HepG2 (cell line): ENCODE data around the gene PIEZO1. TPM values are rescaled to one million over a fixed set of nuclear protein-coding genes. Genes with fewer than 3 reads are reported as not detected.
A peak's percentile ranks its signal among the peaks of the same experiment; 100 is the strongest.

ENCODE experiments used
- ARHGAP35 ChIP-seq: sonication (generic); formaldehyde crosslinking; IDR thresholded peaks from 2 replicates; pipeline ENCODE4 v1.9.0; 2022; ENCODE audit warnings: mild to moderate bottlenecking, inconsistent platforms, moderate library complexity, missing genetic modification reagents, borderline replicate concordance
- ATM ChIP-seq: fragments of 450-650 bp; IDR thresholded peaks from 2 replicates; pipeline ENCODE4 v1.7.1; 2017; ENCODE audit warnings: mild to moderate bottlenecking, borderline replicate concordance
- CENPT ChIP-seq: sonication (generic); formaldehyde crosslinking; IDR thresholded peaks from 2 replicates; pipeline ENCODE4 v1.8.0; 2022; ENCODE audit warnings: low read depth, mild to moderate bottlenecking, moderate library complexity, missing genetic modification reagents
- HNRNPLL ChIP-seq: fragments of 200-400 bp; formaldehyde crosslinking; IDR thresholded peaks from 2 replicates; pipeline ENCODE4 v1.6.1; 2017; ENCODE audit warnings: mild to moderate bottlenecking, low read depth, low read length; ENCODE audit not compliant: poor library complexity, severe bottlenecking
- HOXA9 ChIP-seq: sonication (generic); formaldehyde crosslinking; IDR thresholded peaks from 2 replicates; pipeline ENCODE4 v1.8.1; 2022; ENCODE audit warnings: missing genetic modification reagents, mild to moderate bottlenecking, moderate library complexity, borderline replicate concordance
- KMT2A ChIP-seq: sonication (generic); formaldehyde crosslinking; IDR thresholded peaks from 2 replicates; pipeline ENCODE4 v1.4.0; 2020; ENCODE audit warnings: missing genetic modification reagents
- PRMT3 ChIP-seq: sonication (generic); formaldehyde crosslinking; IDR thresholded peaks from 2 replicates; pipeline ENCODE4 v1.8.1; 2022; ENCODE audit warnings: low read depth, mild to moderate bottlenecking, moderate library complexity, missing genetic modification reagents, borderline replicate concordance
- RNF2 ChIP-seq: fragments of 450-650 bp; conservative IDR thresholded peaks from 2 replicates; pipeline ENCODE4 v1.6.1; 2016; ENCODE audit warnings: low read depth
- ZBTB7A ChIP-seq: sonication (generic); formaldehyde crosslinking; IDR thresholded peaks from 2 replicates; pipeline ENCODE4 v1.8.0; 2022; ENCODE audit warnings: mild to moderate bottlenecking, missing genetic modification reagents
- ZNF160 ChIP-seq: sonication (generic); formaldehyde crosslinking; IDR thresholded peaks from 2 replicates; pipeline ENCODE4 v1.8.0; 2022; ENCODE audit warnings: mild to moderate bottlenecking, inconsistent platforms, missing genetic modification reagents
- ZNF205 ChIP-seq: IDR thresholded peaks from 2 replicates; pipeline ENCODE4 v1.6.1; 2018; ENCODE audit warnings: missing biosample characterization, missing genetic modification reagents
- ZNF337 ChIP-seq: sonication (generic); formaldehyde crosslinking; IDR thresholded peaks from 2 replicates; pipeline ENCODE4 v1.5.1; 2020; ENCODE audit warnings: missing genetic modification reagents, low read depth, mild to moderate bottlenecking, borderline replicate concordance
- ZNF619 ChIP-seq: sonication (generic); formaldehyde crosslinking; IDR thresholded peaks from 2 replicates; pipeline ENCODE4 v1.4.0; 2020; ENCODE audit warnings: mild to moderate bottlenecking, missing genetic modification reagents
- ZNF850 ChIP-seq: sonication (generic); formaldehyde crosslinking; conservative IDR thresholded peaks from 2 replicates; pipeline ENCODE4 v1.9.0; 2021; ENCODE audit warnings: mild to moderate bottlenecking, missing genetic modification reagents
- polyA plus RNA-seq, 8 experiments: library from polyadenylated mRNA; depleted of rRNA in 3 of 8; stranded (reverse) in 7 of 8; unstranded in 1 of 8; fragments of >200 nt; fragmentation: Illumina TruSeq in 4 of 8; extraction: Trizol in 4 of 8; gene quantifications; 2 replicates each; pipeline versions ENCODE4 v1.2.1 to v1.2.3, GENCODE V29; 2011 to 2016; ENCODE audit warnings: low read depth in 4 of 8, missing spikeins in 1 of 8, mixed read lengths in 1 of 8; ENCODE audit not compliant: insufficient read depth in 1 of 8
- total RNA-seq, 5 experiments: library from RNA; depleted of rRNA; stranded (reverse); fragments of >200 nt; fragmentation: Illumina TruSeq; extraction: Trizol; gene quantifications; 2 replicates each; pipeline ENCODE4 v1.2.3, GENCODE V29; 2016; ENCODE audit warnings: low read depth in 1 of 5
- TF ChIP-seq, protein P1 (sequence below), 2 experiments: sonication (generic) in 1 of 2; formaldehyde crosslinking in 1 of 2; IDR thresholded peaks; 2 replicates each; pipeline versions ENCODE4 v1.4.0 to v1.6.1; 2016 to 2020; ENCODE audit warnings: borderline replicate concordance in 1 of 2, low read depth in 1 of 2, mild to moderate bottlenecking in 1 of 2, missing genetic modification reagents in 1 of 2
- TF ChIP-seq, protein P2 (sequence below): sonication (generic); formaldehyde crosslinking; IDR thresholded peaks from 2 replicates; pipeline ENCODE4 v1.5.0; 2020; ENCODE audit warnings: missing genetic modification reagents
- TF ChIP-seq, protein P3 (sequence below): sonication (generic); formaldehyde crosslinking; IDR thresholded peaks from 2 replicates; pipeline ENCODE4 v1.4.0; 2020; ENCODE audit warnings: mild to moderate bottlenecking, missing genetic modification reagents

The PIEZO1 gene
- total and polyA plus RNA-seq, 2 of the 13 experiments (the other 11 are each of a cell fraction or from before 2014, with no cell fraction given), result 67.9 to 85.0 TPM

DNA sequence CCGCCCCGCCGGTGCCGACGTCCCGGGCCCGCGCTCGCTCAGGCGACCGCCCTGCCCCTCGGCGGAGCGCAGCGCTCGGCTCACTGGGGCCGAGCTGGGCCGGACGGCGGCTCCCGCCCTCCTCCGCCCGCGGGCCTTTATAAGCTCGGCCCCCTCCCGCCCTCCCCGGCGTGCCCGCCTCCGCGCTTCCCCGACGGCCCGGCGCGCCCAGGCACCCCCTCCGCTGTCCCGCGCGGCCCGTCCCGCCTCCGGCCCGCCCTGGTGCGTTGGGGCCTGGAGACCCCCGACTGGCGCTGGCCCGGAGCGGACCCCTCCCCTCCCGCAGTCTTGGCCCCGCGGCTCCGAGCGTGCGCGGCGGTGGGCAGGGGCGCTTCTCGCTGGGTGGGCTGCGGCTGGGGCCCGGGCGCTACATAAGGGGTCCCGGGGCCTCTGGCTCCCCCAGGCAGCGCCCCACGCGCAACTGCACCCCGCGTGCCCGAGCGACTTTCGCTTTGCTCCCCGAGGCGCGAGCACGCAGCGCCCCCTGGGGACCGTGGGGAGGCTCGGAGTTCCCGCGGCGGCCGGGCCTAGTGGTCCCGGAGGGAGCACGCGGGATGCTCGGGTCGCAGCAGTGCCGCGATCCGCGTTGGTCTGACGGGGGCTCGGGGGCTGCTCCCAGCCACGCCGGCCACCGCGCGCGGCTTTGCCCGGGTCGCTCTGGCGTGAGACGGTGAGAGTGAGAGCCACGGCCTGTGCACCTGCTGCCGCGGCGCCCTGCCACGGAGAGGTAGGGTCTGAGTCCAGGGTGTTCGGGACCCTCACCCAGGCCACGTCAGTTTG is at the start of gene PIEZO1 (continued):
- TF ChIP-seq, protein P1, sequence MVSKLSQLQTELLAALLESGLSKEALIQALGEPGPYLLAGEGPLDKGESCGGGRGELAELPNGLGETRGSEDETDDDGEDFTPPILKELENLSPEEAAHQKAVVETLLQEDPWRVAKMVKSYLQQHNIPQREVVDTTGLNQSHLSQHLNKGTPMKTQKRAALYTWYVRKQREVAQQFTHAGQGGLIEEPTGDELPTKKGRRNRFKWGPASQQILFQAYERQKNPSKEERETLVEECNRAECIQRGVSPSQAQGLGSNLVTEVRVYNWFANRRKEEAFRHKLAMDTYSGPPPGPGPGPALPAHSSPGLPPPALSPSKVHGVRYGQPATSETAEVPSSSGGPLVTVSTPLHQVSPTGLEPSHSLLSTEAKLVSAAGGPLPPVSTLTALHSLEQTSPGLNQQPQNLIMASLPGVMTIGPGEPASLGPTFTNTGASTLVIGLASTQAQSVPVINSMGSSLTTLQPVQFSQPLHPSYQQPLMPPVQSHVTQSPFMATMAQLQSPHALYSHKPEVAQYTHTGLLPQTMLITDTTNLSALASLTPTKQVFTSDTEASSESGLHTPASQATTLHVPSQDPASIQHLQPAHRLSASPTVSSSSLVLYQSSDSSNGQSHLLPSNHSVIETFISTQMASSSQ (IDR thresholded peaks at IDR 0.05; ENCODE audit: low read depth), result no peak
- TF ChIP-seq, protein P1 (CRISPR knock-in tag; IDR thresholded peaks at IDR 0.05; ENCODE audit: borderline replicate concordance), result 0 out of 2 replicates have a peak, but pooled peaks have one; percentile 11
- 0 out of 2 replicates have a peak, but pooled peaks have one; percentile 86 for TF ChIP-seq ZNF850 (CRISPR knock-in tag)
- peak; percentile 87; the same call in 1 of the 2 replicates for TF ChIP-seq CENPT (CRISPR knock-in tag)
- 0 out of 2 replicates have a peak, but pooled peaks have one; percentile 53 for TF ChIP-seq ARHGAP35 (CRISPR knock-in tag)
- peak; percentile 95 for TF ChIP-seq ZBTB7A (CRISPR knock-in tag)
- TF ChIP-seq KMT2A (CRISPR knock-in tag), result peak; percentile 82; the same call in 1 of the 2 replicates
- TF ChIP-seq ZNF205 (CRISPR knock-in tag), result peak; percentile 77
- TF ChIP-seq ZNF619 (CRISPR knock-in tag), result peak; percentile 66; the same call in 1 of the 2 replicates
- no peak for TF ChIP-seq PRMT3
- no peak; the same call in 1 of the 2 replicates for TF ChIP-seq ZNF160 (CRISPR knock-in tag)
- no peak for TF ChIP-seq ZNF337 (CRISPR knock-in tag)
- no peak for TF ChIP-seq ATM
- peak; percentile 46 for TF ChIP-seq HNRNPLL
- TF ChIP-seq, protein P2, sequence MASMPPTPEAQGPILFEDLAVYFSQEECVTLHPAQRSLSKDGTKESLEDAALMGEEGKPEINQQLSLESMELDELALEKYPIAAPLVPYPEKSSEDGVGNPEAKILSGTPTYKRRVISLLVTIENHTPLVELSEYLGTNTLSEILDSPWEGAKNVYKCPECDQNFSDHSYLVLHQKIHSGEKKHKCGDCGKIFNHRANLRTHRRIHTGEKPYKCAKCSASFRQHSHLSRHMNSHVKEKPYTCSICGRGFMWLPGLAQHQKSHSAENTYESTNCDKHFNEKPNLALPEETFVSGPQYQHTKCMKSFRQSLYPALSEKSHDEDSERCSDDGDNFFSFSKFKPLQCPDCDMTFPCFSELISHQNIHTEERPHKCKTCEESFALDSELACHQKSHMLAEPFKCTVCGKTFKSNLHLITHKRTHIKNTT (CRISPR knock-in tag), result no peak
- TF ChIP-seq, protein P3, sequence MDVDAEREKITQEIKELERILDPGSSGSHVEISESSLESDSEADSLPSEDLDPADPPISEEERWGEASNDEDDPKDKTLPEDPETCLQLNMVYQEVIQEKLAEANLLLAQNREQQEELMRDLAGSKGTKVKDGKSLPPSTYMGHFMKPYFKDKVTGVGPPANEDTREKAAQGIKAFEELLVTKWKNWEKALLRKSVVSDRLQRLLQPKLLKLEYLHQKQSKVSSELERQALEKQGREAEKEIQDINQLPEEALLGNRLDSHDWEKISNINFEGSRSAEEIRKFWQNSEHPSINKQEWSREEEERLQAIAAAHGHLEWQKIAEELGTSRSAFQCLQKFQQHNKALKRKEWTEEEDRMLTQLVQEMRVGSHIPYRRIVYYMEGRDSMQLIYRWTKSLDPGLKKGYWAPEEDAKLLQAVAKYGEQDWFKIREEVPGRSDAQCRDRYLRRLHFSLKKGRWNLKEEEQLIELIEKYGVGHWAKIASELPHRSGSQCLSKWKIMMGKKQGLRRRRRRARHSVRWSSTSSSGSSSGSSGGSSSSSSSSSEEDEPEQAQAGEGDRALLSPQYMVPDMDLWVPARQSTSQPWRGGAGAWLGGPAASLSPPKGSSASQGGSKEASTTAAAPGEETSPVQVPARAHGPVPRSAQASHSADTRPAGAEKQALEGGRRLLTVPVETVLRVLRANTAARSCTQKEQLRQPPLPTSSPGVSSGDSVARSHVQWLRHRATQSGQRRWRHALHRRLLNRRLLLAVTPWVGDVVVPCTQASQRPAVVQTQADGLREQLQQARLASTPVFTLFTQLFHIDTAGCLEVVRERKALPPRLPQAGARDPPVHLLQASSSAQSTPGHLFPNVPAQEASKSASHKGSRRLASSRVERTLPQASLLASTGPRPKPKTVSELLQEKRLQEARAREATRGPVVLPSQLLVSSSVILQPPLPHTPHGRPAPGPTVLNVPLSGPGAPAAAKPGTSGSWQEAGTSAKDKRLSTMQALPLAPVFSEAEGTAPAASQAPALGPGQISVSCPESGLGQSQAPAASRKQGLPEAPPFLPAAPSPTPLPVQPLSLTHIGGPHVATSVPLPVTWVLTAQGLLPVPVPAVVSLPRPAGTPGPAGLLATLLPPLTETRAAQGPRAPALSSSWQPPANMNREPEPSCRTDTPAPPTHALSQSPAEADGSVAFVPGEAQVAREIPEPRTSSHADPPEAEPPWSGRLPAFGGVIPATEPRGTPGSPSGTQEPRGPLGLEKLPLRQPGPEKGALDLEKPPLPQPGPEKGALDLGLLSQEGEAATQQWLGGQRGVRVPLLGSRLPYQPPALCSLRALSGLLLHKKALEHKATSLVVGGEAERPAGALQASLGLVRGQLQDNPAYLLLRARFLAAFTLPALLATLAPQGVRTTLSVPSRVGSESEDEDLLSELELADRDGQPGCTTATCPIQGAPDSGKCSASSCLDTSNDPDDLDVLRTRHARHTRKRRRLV (CRISPR knock-in tag), result no peak
- TF ChIP-seq HOXA9, result peak; percentile 85; the same call in 1 of the 2 replicates
- TF ChIP-seq RNF2, result peak; percentile 20; the same call in 1 of the 2 replicates
